T47D (cell line): ENCODE results near the gene GFPT2.

Source experiments
- DNase-seq, 2 experiments: peaks; one replicate each; pipeline versions ENCODE4 v3.0.0 to v3.0.0-alpha.2; 2011 to 2012; ENCODE audit warnings: low read depth in 1 of 2, low spot score in 1 of 2
- JUND ChIP-seq: IDR thresholded peaks from 2 replicates; pipeline ENCODE4 v1.6.1; 2012; ENCODE audit warnings: low read depth
- in situ Hi-C: cut with HindIII; loops from 2 replicates; pipeline ENCODE4 v1.10.0; 2016; ENCODE audit warnings: low sequenced_read_pairs, low pct_unique_long_range_greater_than_20kb

GFPT2 gene

DNA sequence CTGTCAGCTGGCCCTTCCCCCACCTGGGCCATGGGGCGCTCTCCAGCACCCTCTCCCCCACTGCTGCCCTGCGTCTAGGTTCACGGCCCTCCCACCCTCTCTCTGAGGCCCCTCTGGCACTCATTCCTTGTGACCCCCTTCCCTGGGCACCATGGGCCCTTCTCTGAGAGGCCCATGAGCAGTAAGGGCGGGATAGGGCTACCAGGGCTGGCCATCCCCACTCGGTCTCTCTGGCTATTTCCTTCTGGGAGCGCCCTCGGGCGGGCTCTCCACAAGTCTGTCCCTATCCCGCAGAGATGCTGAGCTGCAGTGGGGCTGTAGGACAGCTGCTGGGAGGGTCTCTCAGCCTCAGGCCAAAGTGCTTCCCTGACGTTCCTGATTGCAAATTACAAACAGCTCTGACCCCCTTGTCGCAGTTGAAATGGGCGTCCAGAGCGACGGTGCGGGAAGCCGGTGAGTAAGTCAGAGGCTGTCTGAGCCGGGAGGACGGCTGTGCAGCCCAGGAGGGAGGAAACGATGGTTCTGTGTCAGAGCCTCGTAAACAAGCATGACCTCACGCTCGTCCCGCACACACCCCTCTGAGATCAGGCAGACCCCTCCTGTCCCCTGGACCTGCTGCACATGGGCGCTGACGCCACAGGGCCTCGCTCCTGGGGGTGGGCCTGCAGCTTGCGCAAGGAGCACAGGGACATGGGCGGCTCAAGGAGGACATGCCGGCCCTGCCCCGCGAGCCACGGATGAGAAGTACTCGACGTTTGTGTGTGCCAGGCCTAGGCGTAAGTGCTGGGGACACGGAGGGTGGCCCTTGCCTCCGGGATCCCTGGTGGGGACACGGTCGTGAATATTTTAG, 36.3 kb upstream of the GFPT2 start:
- TF ChIP-seq JUND, result no peak
- DNase-seq, result no peak
- in situ Hi-C loops, result no loop called here

DNA sequence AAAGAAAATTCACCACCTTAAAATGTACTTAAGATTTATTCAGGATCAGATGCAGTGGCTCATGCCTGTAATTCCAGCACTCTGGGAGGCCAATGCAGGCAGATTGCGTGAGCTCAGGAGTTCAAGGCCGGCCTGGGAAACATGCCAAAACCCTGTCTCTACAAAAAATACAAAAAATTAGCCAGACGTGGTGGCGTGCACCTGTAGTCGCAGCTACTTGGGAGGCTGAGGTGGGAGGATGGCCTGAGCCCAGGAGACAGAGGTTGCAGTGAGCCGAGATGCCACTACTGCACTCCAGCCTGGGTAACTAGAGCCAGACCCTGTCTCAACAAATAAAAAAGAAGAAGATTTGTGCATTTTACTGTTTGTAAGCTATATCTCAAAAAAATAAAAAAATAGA, 34.7 kb upstream of the GFPT2 start:
- in situ Hi-C loops, result no loop called here
- no peak for TF ChIP-seq JUND
- no peak for DNase-seq

DNA sequence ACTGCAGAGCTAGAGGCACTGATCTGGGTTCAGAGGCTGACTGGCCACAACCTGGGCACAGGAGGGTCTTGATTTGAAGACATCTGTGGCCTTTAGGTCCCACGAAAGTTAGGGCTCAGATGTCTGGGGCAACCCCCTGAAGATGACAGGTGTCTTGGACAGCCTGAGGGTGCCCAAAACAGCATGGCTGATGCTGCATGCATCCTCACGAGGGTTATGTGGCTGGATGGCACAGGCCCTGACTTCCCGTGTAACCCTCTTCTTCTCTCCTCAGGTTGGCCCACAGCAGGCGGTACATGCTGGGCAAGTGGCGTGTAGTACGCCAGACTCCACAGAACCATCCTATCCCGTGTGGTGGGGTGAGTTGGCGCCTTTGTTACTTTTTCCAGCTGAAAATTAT, 29.8 kb upstream of the GFPT2 start:
- in situ Hi-C loops, result no loop called here
- no peak for TF ChIP-seq JUND
- DNase-seq, result no peak

GRCh38 chr5:180381851-180382480, 28.8 kb upstream of the GFPT2 start:
- in situ Hi-C loops, result no loop called here
- no peak for TF ChIP-seq JUND
- DNase-seq, result no peak

DNA sequence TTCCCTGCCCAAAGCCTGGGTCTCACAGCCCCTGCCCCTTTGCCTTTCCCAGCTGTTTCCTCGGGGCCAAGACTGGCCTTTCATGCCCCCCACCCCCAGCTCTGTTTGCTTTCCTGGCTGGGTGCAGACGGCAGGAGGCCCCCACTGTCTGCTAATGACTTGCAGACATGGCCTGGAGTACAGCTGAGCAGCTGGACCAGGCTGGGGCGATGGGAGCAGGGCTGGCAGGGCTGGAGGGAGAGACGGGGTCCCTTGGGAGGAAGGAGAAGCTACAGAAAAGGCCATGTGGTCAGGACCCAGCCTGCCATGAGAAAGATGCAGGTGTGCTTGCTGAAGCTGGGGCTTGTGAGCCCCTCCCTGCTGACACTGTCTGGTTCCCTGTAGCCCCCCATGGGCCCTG, 28.3 kb upstream of the GFPT2 start:
- no peak for DNase-seq
- in situ Hi-C loops, result no loop called here
- no peak for TF ChIP-seq JUND

DNA sequence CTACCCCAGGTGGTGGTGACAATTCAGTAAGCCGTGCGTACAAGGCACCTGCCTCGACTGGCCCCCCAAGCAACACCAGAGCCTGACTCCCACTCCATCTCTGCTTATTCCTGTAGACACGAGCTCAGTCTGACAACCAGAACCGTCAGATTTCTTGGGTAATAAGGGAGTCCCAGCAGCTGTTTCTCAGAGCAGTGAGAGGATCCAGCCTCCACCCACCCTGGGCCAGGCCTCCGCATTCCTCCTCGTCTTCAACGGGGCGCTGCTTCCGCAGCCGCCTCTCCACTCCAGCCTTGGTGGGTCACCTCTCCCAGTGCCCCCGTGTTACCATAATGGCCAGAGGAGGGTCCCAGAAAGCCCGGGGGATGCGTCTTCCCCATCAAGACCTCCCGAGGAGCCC, 27.7 kb upstream of the GFPT2 start:
- no peak for TF ChIP-seq JUND
- in situ Hi-C loops, result no loop called here
- no peak for DNase-seq

GRCh38 chr5:180380441-180380840, 27.3 kb upstream of the GFPT2 start:
- DNase-seq, result no peak
- in situ Hi-C loops, result no loop called here
- no peak for TF ChIP-seq JUND

DNA sequence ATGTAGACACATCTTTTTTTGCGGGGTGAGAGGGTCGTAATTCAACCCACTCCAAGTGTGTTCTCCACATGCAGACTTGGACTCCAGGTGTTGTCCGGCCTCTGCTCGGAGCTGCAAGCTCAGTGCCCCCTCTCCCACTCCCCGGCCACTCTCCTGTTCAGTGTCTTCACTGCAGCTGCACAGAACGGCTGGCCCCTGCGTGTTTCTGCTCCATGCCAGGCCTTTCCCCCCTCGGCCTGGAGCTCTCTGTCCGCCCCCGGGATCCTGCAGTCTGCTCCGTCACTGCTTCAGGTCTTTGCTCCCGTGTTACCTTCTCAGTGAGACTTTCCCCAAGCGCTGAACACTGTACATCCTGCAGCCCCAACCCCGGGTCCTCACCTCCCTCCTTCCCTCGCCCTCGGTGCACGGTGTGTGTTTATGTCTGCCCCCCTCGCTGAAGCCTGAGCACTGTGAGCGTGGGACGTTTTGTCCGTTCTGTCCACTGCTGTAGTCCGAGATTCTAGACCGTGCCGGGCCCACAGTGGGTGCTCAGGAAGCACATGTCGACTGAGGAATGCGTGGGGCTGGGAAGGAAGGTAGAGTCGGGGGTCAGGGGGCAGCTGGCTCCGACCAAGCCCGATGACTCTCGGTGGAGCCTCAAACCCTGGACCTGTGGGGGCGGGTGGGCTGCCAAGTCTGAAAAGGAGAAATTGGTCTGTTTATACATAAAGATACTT, 26.4 kb upstream of the GFPT2 start:
- in situ Hi-C loops, result no loop called here
- TF ChIP-seq JUND, result no peak
- no peak for DNase-seq

DNA sequence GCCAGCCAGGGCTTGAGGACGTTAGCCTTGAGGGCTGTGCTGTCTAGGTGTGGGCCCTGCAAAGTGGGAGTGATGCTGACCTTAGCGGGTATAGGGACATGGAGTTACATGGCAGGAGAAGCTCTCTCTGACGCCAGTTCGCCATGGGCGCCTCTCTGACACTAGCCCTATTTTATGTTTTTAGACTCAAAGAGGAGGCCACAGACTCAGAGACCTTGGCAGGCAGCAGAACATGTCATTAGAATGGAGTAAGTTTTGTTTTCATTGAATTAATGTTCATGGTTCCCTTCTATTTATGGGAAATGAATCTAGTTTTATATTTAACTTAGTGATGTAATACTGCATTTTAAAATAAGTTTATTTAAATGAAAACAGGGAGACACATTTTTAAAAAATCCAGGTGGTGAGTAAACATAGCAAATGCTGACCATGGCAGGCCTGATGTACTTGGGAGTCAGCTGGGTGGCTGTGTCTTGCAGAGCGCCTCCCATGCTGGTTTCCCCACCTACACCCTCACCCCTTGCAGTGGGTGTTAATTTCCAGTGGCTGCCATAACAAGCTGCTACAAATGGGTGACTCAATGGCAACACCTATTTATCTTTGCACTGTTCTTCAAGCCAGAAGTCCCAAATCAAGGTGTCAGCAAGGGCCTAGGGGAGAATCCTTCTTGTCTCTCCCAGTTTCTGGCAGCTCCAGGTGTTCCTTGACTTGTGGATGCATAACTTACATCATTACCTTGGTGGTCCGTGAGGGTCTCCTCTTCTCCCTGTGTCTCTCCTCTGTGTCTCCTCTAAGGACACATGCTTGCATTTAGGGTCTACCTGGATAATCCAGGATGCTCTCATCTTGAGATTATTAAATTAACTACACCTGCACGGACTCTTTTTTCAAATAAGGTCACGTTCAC, 25.6 kb upstream of the GFPT2 start:
- in situ Hi-C loops, result no loop called here
- DNase-seq, result no peak
- TF ChIP-seq JUND, result no peak

- no peak for TF ChIP-seq JUND
- in situ Hi-C loops, result no loop called here
- no peak for DNase-seq
These were observed 24.5 kb upstream of the GFPT2 start for GRCh38 chr5:180377556-180378197.

DNA sequence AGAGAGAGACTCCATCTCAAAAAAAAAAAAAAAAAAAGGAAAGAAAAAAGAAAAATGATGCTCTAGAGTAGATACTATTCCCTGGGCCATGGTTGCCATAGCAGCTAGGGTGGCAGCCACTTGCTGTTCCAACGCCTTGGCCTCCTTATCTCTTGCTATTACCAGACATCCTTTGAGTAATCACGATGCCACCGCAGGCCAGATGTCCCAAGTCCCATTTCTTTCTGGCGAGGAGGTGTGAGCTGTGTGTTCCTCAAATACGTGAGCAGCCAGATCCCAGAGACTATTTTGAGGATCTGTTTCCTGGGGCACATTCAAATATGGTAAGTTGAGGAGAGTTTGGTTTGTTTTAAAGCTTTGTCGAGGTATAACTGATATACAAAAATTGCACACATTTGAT, 23.4 kb upstream of the GFPT2 start:
- in situ Hi-C loops, result no loop called here
- TF ChIP-seq JUND, result no peak
- DNase-seq, result no peak

DNA sequence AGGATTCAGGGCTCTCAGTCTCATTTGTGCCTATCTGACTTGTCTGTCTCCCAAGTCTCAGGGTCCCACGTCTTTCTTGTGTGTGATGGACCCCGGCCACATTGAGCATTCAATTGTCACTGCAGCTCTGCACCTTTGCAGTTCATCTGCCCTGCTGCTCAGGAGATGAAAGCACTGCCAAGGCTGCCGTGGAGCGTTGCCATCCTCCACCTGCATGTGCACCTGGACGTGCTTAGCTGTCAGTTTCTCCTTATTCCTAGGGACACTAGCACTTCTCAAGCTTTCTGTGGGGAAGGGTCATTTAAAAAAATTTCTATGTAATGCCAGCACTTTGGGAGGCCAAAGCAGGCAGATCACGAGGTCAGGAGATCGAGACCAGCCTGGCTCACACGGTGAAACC, 22.8 kb upstream of the GFPT2 start:
- in situ Hi-C loops, result no loop called here
- TF ChIP-seq JUND, result no peak
- no peak for DNase-seq
